ENCODE measurements around the gene SSTR4.

The SSTR4 gene

GRCh38 chr20:23059001-23059400, 23.9 kb downstream of the SSTR4 start:
- TF ChIP-seq ZFX (IDR thresholded peaks at IDR 0.05; ENCODE audit: borderline replicate concordance) (no peak), CTCF (IDR thresholded peaks at IDR 0.05) (no peak)
- H3K27ac ChIP-seq, result no peak overlapping the region

GRCh38 chr20:23059846-23060245, 24.7 kb downstream of the SSTR4 start:
- no peak overlapping the region for H3K27ac ChIP-seq
- TF ChIP-seq ZFX (IDR thresholded peaks at IDR 0.05; ENCODE audit: borderline replicate concordance) (no peak), CTCF (IDR thresholded peaks at IDR 0.05) (no peak)

GRCh38 chr20:23060629-23061028, 25.5 kb downstream of the SSTR4 start:
- TF ChIP-seq ZFX (IDR thresholded peaks at IDR 0.05; ENCODE audit: borderline replicate concordance) (no peak), CTCF (IDR thresholded peaks at IDR 0.05) (no peak)
- H3K27ac ChIP-seq, result no peak overlapping the region

- TF ChIP-seq ZFX (IDR thresholded peaks at IDR 0.05; ENCODE audit: borderline replicate concordance), result no peak
- no peak overlapping the region for H3K27ac ChIP-seq
Observed at GRCh38 chr20:23061262-23061661, 26.1 kb downstream of the SSTR4 start.

GRCh38 chr20:23061734-23062561, 26.8 kb downstream of the SSTR4 start:
- H3K27ac ChIP-seq, result no peak overlapping the region
- no peak for TF ChIP-seq ZFX (IDR thresholded peaks at IDR 0.05; ENCODE audit: borderline replicate concordance)

GRCh38 chr20:23062632-23063031, 27.5 kb downstream of the SSTR4 start:
- TF ChIP-seq ZFX (IDR thresholded peaks at IDR 0.05; ENCODE audit: borderline replicate concordance), result no peak
- no peak for TF ChIP-seq CTCF (IDR thresholded peaks at IDR 0.05)

GRCh38 chr20:23063168-23063567, 28.1 kb downstream of the SSTR4 start:
- no peak overlapping the region for H3K27ac ChIP-seq
- no peak for TF ChIP-seq CTCF (IDR thresholded peaks at IDR 0.05)
- no peak for TF ChIP-seq ZFX (IDR thresholded peaks at IDR 0.05; ENCODE audit: borderline replicate concordance)

More at GRCh38 chr20:23062632-23063031, 27.5 kb downstream of the SSTR4 start:
- H3K27ac ChIP-seq, result no peak overlapping the region

GRCh38 chr20:23063581-23063980, 28.5 kb downstream of the SSTR4 start:
- H3K27ac ChIP-seq, result no peak overlapping the region
- TF ChIP-seq CTCF (IDR thresholded peaks at IDR 0.05), result no peak
- TF ChIP-seq ZFX (IDR thresholded peaks at IDR 0.05; ENCODE audit: borderline replicate concordance), result no peak
